GM12878 (cell line): Measurements from ENCODE around the gene CAST. TPM values are rescaled to one million over a fixed set of nuclear protein-coding genes. Genes with fewer than 3 reads are reported as not detected.

ENCODE experiments used
- ATAC-seq: fragments of 200-7000 bp; cut with Tn5 transposase; 3 replicates; pipeline ENCODE4 v1.9.1; 2020; ENCODE audit warnings: mild to moderate bottlenecking, moderate library complexity
- BruUV-seq: library from RNA; stranded (reverse); fragments of 400-500 nt; replicated peaks from 2 replicates; lab custom pipeline; 2021; lab: Mats Ljungman, UMichigan
- CTCF ChIA-PET: fragments of 300-600 bp; sonication (Branson Sonifier 250); formaldehyde crosslinking; extraction: SDS; loops from one replicate; lab custom pipeline; 2021; ENCODE audit warnings: inconsistent platforms; lab: Yijun Ruan, JAX
- POLR2A ChIA-PET: fragments of 350-600 bp; formaldehyde crosslinking; extraction: SDS; loops from one replicate; lab custom pipeline; 2021; ENCODE audit warnings: inconsistent platforms; lab: Charles Lee
- RAD21 ChIA-PET: fragments of 300-600 bp; sonication (Branson Sonifier 250); formaldehyde crosslinking; loops from one replicate; lab custom pipeline; 2023; ENCODE audit warnings: antibody characterized with exemption; ENCODE audit not compliant: unreplicated experiment; lab: Charles Lee
- SMC1A ChIA-PET: fragments of 300-600 bp; sonication (Branson Sonifier 250); formaldehyde crosslinking; loops from one replicate; lab custom pipeline; 2023; ENCODE audit not compliant: unreplicated experiment, uncharacterized antibody; lab: Charles Lee
- DNase-seq: peaks from one replicate; pipeline ENCODE4 v3.0.0-alpha.2; 2011; ENCODE audit warnings: low read depth, low spot score
- FAIRE-seq: peaks from 3 replicates; lab custom pipeline; 2011; peaks lifted over from hg19 to GRCh38; lab: Jason Lieb, UNC
- H2AFZ ChIP-seq: 2 replicates; pipeline ENCODE4 v1.6.0; 2011; ENCODE audit warnings: low read depth, low read length, control low read depth; ENCODE audit not compliant: control insufficient read depth
- H3K27ac ChIP-seq: 2 replicates; pipeline ENCODE4 v1.5.1; 2011; ENCODE audit warnings: control low read depth; ENCODE audit not compliant: control insufficient read depth, insufficient read depth
- H3K27me3 ChIP-seq, 2 experiments: replicated peaks in 1 of 2; 2 replicates each; pipeline versions ENCODE4 v1.6.0 to v1.6.1; 2011; ENCODE audit warnings: low read length in 1 of 2; ENCODE audit not compliant: control insufficient read depth in 2 of 2, insufficient read depth in 2 of 2
- H3K36me3 ChIP-seq, 2 experiments: 2 replicates each; pipeline ENCODE4 v1.5.1; 2011; ENCODE audit warnings: low read length in 1 of 2; ENCODE audit not compliant: control insufficient read depth in 2 of 2, insufficient read depth in 2 of 2
- H3K4me1 ChIP-seq: 2 replicates; pipeline ENCODE4 v1.6.1; 2011; ENCODE audit warnings: mild to moderate bottlenecking, low read length, moderate library complexity, mixed read lengths; ENCODE audit not compliant: control insufficient read depth, insufficient read depth
- H3K4me2 ChIP-seq: 2 replicates; pipeline ENCODE4 v1.6.0; 2011; ENCODE audit warnings: control low read depth; ENCODE audit not compliant: control insufficient read depth, insufficient read depth
- H3K4me3 ChIP-seq: fragments of 200-600 bp; sonication (generic); 2 replicates; pipeline ENCODE4 v1.5.1; 2016
- H3K79me2 ChIP-seq: 2 replicates; pipeline ENCODE4 v1.6.0; 2011; ENCODE audit warnings: low read length; ENCODE audit not compliant: control insufficient read depth, insufficient read depth
- H3K9ac ChIP-seq: 2 replicates; pipeline ENCODE4 v1.8.0; 2011; ENCODE audit warnings: low read length, control low read depth, mixed read lengths; ENCODE audit not compliant: control insufficient read depth, insufficient read depth
- H3K9me3 ChIP-seq: replicated peaks from 3 replicates; pipeline ENCODE4 v1.5.1; 2011; ENCODE audit warnings: mild to moderate bottlenecking, low read length; ENCODE audit not compliant: control insufficient read depth, insufficient read depth
- H4K20me1 ChIP-seq: 2 replicates; pipeline ENCODE4 v1.6.0; 2011; ENCODE audit not compliant: control insufficient read depth, insufficient read depth
- BACH1 ChIP-seq: fragments of 450-650 bp; IDR thresholded peaks from 2 replicates; pipeline ENCODE4 v1.6.1; 2017; ENCODE audit warnings: mild to moderate bottlenecking, borderline replicate concordance
- FOS ChIP-seq: IDR thresholded peaks from 3 replicates; pipeline ENCODE4 v1.6.1; 2011; ENCODE audit warnings: borderline replicate concordance; ENCODE audit not compliant: insufficient read length; ENCODE audit errors: extremely low read depth
- GATAD2B ChIP-seq: fragments of 450-650 bp; conservative IDR thresholded peaks from 2 replicates; pipeline ENCODE4 v1.6.1; 2017; ENCODE audit warnings: low read depth, mild to moderate bottlenecking, moderate library complexity
- HDAC2 ChIP-seq: fragments of 200-600 bp; sonication (generic); IDR thresholded peaks from 2 replicates; pipeline ENCODE4 v1.6.1; 2017
- JUNB ChIP-seq: IDR thresholded peaks from 2 replicates; pipeline ENCODE4 v1.6.1; 2016; ENCODE audit warnings: antibody characterized with exemption, mild to moderate bottlenecking
- LARP7 ChIP-seq: fragments of 450-650 bp; IDR thresholded peaks from 2 replicates; pipeline ENCODE4 v1.6.1; 2017; ENCODE audit warnings: mild to moderate bottlenecking
- MYB ChIP-seq: fragments of 150-350 bp; IDR thresholded peaks from 2 replicates; pipeline ENCODE4 v1.6.1; 2014; ENCODE audit warnings: mild to moderate bottlenecking, low read depth, low read length, borderline replicate concordance
- SMAD5 ChIP-seq: IDR thresholded peaks from 2 replicates; pipeline ENCODE4 v1.6.1; 2016; ENCODE audit warnings: antibody characterized with exemption, low read depth
- SREBF1 ChIP-seq: IDR thresholded peaks from 2 replicates; pipeline ENCODE4 v1.6.1; 2012; ENCODE audit warnings: mild to moderate bottlenecking, low read length
- ZNF274 ChIP-seq: IDR thresholded peaks from one replicate; pipeline ENCODE4 v1.8.0; 2011; ENCODE audit not compliant: insufficient read length, insufficient read depth
- ZSCAN29 ChIP-seq: fragments of 450-650 bp; IDR thresholded peaks from 2 replicates; pipeline ENCODE4 v1.6.1; 2017; ENCODE audit warnings: mild to moderate bottlenecking, moderate library complexity
- WGBS: methylation state at CpG from one replicate; pipeline ENCODE4 v1.1.6; 2016; ENCODE audit warnings: low lambda C conversion rate; ENCODE audit not compliant: insufficient replicate concordance, insufficient coverage; ENCODE audit errors: missing lambda C conversion rate; 5-methylcytosine and 5-hydroxymethylcytosine counted together
- in situ Hi-C: fragments of 300-500 bp; cut with MboI; formaldehyde crosslinking; loops from 9 replicates; pipeline ENCODE4 v1.14.3; 2018; ENCODE audit warnings: mixed read lengths
- intact Hi-C: fragments of 100-400 bp; cut with micrococcal nuclease; formaldehyde crosslinking; loops from one replicate; pipeline ENCODE4 v1.14.2; 2022; ENCODE audit not compliant: unreplicated experiment
- polyA plus RNA-seq, 11 experiments: library from polyadenylated mRNA; depleted of rRNA in 4 of 11; unstranded in 6 of 11; stranded (reverse) in 5 of 11; fragments of >200 nt; fragmentation: Nextera tagmentation in 4 of 11; fragmentation: Illumina TruSeq in 1 of 11; extraction: Ambion mirVana in 4 of 11; extraction: Trizol in 1 of 11; gene quantifications; 1 replicate in 1 of 11; 2 replicates in 10 of 11; pipeline versions ENCODE4 v1.2.1 to v1.2.3, GENCODE V29; 2011 to 2016; ENCODE audit warnings: inconsistent platforms in 2 of 11, missing spikeins in 2 of 11, low read depth in 1 of 11
- total RNA-seq, 4 experiments: library from RNA; depleted of rRNA in 3 of 4; stranded (reverse); fragments of >200 nt in 3 of 4; fragmentation: Illumina TruSeq in 1 of 4; extraction: Trizol in 1 of 4; gene quantifications; 2 replicates each; pipeline versions ENCODE4 v1.2.1 to v1.2.3, GENCODE V29; 2013 to 2021
- TF ChIP-seq, protein P1 (sequence below): IDR thresholded peaks from 2 replicates; pipeline ENCODE4 v1.6.1; 2012; ENCODE audit warnings: low read depth, low read length, improper control_type of control experiment
- TF ChIP-seq, protein P2 (sequence below): fragments of 450-650 bp; IDR thresholded peaks from 2 replicates; pipeline ENCODE4 v1.6.1; 2018; ENCODE audit warnings: mild to moderate bottlenecking, low read depth, moderate library complexity; ENCODE audit not compliant: partially characterized antibody
- TF ChIP-seq, protein P3 (sequence below): fragments of 450-650 bp; formaldehyde crosslinking; IDR thresholded peaks from 2 replicates; pipeline ENCODE4 v1.4.0; 2020; ENCODE audit warnings: mild to moderate bottlenecking, moderate library complexity
- TF ChIP-seq, protein P4 (sequence below): fragments of 450-650 bp; IDR thresholded peaks from 2 replicates; pipeline ENCODE4 v1.6.1; 2016; ENCODE audit warnings: mild to moderate bottlenecking
- TF ChIP-seq, protein P5 (sequence below): IDR thresholded peaks from 2 replicates; pipeline ENCODE4 v1.6.1; 2012; ENCODE audit warnings: low read depth, low read length, improper control_type of control experiment

The CAST gene
- total and polyA plus RNA-seq, 10 of the 15 experiments (the other 5 are each of a cell fraction or from before 2014, with no cell fraction given), result 31.7 to 140 (median 68.5) TPM

DNA sequence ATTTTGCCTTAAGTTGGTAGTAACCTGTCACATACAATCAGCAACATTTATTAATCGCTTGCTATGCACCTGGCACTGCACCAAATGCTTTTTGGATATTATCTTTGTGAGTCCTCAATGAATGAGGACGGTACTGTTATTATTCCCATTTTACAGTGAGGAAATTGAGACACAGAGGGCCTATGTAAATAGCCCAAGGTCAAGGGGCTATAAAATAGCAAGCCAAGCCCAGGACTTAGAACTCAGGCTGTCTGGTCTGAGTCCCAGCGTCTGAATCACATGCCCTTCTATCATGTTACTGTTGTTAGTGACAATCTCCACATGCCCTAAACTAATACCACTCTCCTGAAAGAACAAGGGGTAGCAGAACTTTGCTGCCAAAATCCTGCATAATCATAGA lies 85.5 kb downstream of the CAST start:
- CTCF ChIA-PET, result interaction anchor here (1.1 to 1.5 kb wide), 5 partner anchors 17 to 414 kb away, joined by 3 to 7 read pairs (median 3); no protein-coding TSS in a partner anchor
- no peak overlapping the region for H3K4me2 ChIP-seq
- intact Hi-C loops (no loop called here), in situ Hi-C loops (loop anchor here (5.0 kb wide), 1 partner anchor 415 kb away; no protein-coding TSS in a partner anchor)
- H4K20me1 ChIP-seq, result no peaks in the 10 kb centered on the region
- H2AFZ ChIP-seq, result no peak overlapping the region
- no peaks in the 10 kb centered on the region for H3K9me3 ChIP-seq
- ATAC-seq, result no peak
- no peaks in the 10 kb centered on the region for H3K79me2 ChIP-seq
- peaks cover 6 to 9% of the 10 kb centered on the region in 2 experiments for H3K36me3 ChIP-seq
- no peak for FAIRE-seq
- 97% methylated on average over 3 of the region's 3 CpGs for WGBS
- H3K27ac ChIP-seq, result no peak overlapping the region
- DNase-seq, result no peak
- BruUV-seq, result no TSS peak
- H3K4me3 ChIP-seq, result no peak overlapping the region
- POLR2A ChIA-PET, result no interaction called here
- no peaks in the 10 kb centered on the region for H3K4me1 ChIP-seq
- RAD21 ChIA-PET, result interaction anchor here (1.2 to 1.3 kb wide), 2 partner anchors 393 to 395 kb away, joined by 3 read pairs; partner anchors contain the start of gene LIX1
- H3K27me3 ChIP-seq, result no peaks in the 10 kb centered on the region
- SMC1A ChIA-PET, result interaction anchor here (0.6 to 1.6 kb wide), 3 partner anchors 131 to 414 kb away, joined by 5 to 9 read pairs (median 5); no protein-coding TSS in a partner anchor
- H3K9ac ChIP-seq, result no peak overlapping the region
- TF ChIP-seq BACH1, result no peak
- TF ChIP-seq ZNF274, result no peak
- TF ChIP-seq, protein P1, sequence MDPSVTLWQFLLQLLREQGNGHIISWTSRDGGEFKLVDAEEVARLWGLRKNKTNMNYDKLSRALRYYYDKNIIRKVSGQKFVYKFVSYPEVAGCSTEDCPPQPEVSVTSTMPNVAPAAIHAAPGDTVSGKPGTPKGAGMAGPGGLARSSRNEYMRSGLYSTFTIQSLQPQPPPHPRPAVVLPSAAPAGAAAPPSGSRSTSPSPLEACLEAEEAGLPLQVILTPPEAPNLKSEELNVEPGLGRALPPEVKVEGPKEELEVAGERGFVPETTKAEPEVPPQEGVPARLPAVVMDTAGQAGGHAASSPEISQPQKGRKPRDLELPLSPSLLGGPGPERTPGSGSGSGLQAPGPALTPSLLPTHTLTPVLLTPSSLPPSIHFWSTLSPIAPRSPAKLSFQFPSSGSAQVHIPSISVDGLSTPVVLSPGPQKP, result no peak
- TF ChIP-seq, protein P2, sequence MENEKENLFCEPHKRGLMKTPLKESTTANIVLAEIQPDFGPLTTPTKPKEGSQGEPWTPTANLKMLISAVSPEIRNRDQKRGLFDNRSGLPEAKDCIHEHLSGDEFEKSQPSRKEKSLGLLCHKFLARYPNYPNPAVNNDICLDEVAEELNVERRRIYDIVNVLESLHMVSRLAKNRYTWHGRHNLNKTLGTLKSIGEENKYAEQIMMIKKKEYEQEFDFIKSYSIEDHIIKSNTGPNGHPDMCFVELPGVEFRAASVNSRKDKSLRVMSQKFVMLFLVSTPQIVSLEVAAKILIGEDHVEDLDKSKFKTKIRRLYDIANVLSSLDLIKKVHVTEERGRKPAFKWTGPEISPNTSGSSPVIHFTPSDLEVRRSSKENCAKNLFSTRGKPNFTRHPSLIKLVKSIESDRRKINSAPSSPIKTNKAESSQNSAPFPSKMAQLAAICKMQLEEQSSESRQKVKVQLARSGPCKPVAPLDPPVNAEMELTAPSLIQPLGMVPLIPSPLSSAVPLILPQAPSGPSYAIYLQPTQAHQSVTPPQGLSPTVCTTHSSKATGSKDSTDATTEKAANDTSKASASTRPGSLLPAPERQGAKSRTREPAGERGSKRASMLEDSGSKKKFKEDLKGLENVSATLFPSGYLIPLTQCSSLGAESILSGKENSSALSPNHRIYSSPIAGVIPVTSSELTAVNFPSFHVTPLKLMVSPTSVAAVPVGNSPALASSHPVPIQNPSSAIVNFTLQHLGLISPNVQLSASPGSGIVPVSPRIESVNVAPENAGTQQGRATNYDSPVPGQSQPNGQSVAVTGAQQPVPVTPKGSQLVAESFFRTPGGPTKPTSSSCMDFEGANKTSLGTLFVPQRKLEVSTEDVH, result no peak
- TF ChIP-seq FOS, result no peak
- no peak for TF ChIP-seq GATAD2B
- no peak for TF ChIP-seq HDAC2
- TF ChIP-seq MYB, result no peak
- TF ChIP-seq, protein P3, sequence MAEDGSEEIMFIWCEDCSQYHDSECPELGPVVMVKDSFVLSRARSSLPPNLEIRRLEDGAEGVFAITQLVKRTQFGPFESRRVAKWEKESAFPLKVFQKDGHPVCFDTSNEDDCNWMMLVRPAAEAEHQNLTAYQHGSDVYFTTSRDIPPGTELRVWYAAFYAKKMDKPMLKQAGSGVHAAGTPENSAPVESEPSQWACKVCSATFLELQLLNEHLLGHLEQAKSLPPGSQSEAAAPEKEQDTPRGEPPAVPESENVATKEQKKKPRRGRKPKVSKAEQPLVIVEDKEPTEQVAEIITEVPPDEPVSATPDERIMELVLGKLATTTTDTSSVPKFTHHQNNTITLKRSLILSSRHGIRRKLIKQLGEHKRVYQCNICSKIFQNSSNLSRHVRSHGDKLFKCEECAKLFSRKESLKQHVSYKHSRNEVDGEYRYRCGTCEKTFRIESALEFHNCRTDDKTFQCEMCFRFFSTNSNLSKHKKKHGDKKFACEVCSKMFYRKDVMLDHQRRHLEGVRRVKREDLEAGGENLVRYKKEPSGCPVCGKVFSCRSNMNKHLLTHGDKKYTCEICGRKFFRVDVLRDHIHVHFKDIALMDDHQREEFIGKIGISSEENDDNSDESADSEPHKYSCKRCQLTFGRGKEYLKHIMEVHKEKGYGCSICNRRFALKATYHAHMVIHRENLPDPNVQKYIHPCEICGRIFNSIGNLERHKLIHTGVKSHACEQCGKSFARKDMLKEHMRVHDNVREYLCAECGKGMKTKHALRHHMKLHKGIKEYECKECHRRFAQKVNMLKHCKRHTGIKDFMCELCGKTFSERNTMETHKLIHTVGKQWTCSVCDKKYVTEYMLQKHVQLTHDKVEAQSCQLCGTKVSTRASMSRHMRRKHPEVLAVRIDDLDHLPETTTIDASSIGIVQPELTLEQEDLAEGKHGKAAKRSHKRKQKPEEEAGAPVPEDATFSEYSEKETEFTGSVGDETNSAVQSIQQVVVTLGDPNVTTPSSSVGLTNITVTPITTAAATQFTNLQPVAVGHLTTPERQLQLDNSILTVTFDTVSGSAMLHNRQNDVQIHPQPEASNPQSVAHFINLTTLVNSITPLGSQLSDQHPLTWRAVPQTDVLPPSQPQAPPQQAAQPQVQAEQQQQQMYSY (CRISPR knock-in tag), result no peak
- TF ChIP-seq ZSCAN29, result no peak
- TF ChIP-seq JUNB, result no peak
- TF ChIP-seq SMAD5, result no peak
- TF ChIP-seq, protein P4, sequence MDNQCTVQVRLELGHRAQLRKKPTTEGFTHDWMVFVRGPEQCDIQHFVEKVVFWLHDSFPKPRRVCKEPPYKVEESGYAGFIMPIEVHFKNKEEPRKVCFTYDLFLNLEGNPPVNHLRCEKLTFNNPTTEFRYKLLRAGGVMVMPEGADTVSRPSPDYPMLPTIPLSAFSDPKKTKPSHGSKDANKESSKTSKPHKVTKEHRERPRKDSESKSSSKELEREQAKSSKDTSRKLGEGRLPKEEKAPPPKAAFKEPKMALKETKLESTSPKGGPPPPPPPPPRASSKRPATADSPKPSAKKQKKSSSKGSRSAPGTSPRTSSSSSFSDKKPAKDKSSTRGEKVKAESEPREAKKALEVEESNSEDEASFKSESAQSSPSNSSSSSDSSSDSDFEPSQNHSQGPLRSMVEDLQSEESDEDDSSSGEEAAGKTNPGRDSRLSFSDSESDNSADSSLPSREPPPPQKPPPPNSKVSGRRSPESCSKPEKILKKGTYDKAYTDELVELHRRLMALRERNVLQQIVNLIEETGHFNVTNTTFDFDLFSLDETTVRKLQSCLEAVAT, result no peak
- TF ChIP-seq, protein P5, sequence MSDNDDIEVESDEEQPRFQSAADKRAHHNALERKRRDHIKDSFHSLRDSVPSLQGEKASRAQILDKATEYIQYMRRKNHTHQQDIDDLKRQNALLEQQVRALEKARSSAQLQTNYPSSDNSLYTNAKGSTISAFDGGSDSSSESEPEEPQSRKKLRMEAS, result no peak
- TF ChIP-seq SREBF1, result no peak
- TF ChIP-seq LARP7, result no peak
